Esophagus squamous epithelium (tissue), 5 donors: ENCODE results near the gene ADRA2A. TPM values are rescaled to one million over a fixed set of nuclear protein-coding genes. Genes with fewer than 3 reads are reported as not detected.

Source experiments
- DNase-seq: peaks from one replicate; lab custom pipeline; 2025; lab: John Stamatoyannopoulos, UW
- H3K27ac ChIP-seq, 4 donors: fragments of 200-600 bp; sonication (generic); one replicate each; pipeline ENCODE4 v1.5.1; 2016 to 2019; ENCODE audit warnings: mild to moderate bottlenecking in 1 of 4
- H3K27me3 ChIP-seq, 4 donors: fragments of 200-600 bp; sonication (generic); 1 replicate in 3 of 4; 2 replicates in 1 of 4; pipeline versions ENCODE4 v1.5.1 to v1.6.0; 2017 to 2021; ENCODE audit warnings: antibody characterized with exemption in 1 of 4
- H3K36me3 ChIP-seq, 3 donors: fragments of 200-600 bp; sonication (generic); one replicate each; pipeline ENCODE4 v1.5.1; 2016 to 2019
- H3K4me1 ChIP-seq, 3 donors: fragments of 200-600 bp; sonication (generic); one replicate each; pipeline ENCODE4 v1.5.1; 2017 to 2019
- H3K4me3 ChIP-seq, 4 donors: fragments of 200-600 bp; sonication (generic); 1 replicate in 3 of 4; 2 replicates in 1 of 4; pipeline ENCODE4 v1.5.1; 2016 to 2019; ENCODE audit warnings: mild to moderate bottlenecking in 2 of 4, moderate library complexity in 1 of 4
- H3K9me3 ChIP-seq, 3 donors: fragments of 200-600 bp; sonication (generic); one replicate each; pipeline ENCODE4 v1.5.1; 2016 to 2019
- CTCF ChIP-seq, 6 experiments: fragments of 450-650 bp in 4 of 6; fragments of 200-600 bp in 2 of 6; sonication (generic) in 2 of 6; IDR thresholded peaks; one replicate each; pipeline ENCODE4 v1.5.1; 2016 to 2019; ENCODE audit warnings: antibody characterized with exemption in 6 of 6, mild to moderate bottlenecking in 4 of 6, moderate library complexity in 4 of 6
- POLR2A ChIP-seq, 4 donors: fragments of 450-650 bp; IDR thresholded peaks; one replicate each; pipeline ENCODE4 v1.6.1; 2017; ENCODE audit warnings: antibody characterized with exemption in 4 of 4, mild to moderate bottlenecking in 4 of 4, moderate library complexity in 3 of 4
- WGBS, 2 donors: methylation state at CpG; one replicate each; pipeline ENCODE4 v1.1.5; 2018; 5-methylcytosine and 5-hydroxymethylcytosine counted together
- intact Hi-C: fragments of 100-400 bp; cut with DNase I; formaldehyde crosslinking; loops from one replicate; pipeline ENCODE4 v1.15.0; 2022
- small RNA-seq, 4 donors: library from RNA; depleted of rRNA; stranded (forward); fragments of <200 nt; gene quantifications; one replicate each; pipeline ENCODE3, GENCODE V24; 2016
- total RNA-seq, 4 donors: library from RNA; depleted of rRNA; stranded (reverse); fragments of >200 nt; gene quantifications; one replicate each; pipeline ENCODE4 v1.1.0, GENCODE V29; 2016
- donor health status: DM: yes; HTN: yes; CAD: no.

The ADRA2A gene
- total RNA-seq, 4 donors from 2014 or later = 0.38 to 1.1 (median 0.40) TPM; not detected in 1

GRCh38 chr10:111129363-111129762 is 52.5 kb downstream of the ADRA2A start:
- H3K4me3 ChIP-seq = no peak overlapping the region
- H3K4me1 ChIP-seq = peaks cover 0 to 7% (median 0%) of the 10 kb centered on the region in 3 donors
- no peak for DNase-seq
- H3K9me3 ChIP-seq = no peaks in the 10 kb centered on the region
- H3K27me3 ChIP-seq = peaks cover 0 to 6% (median 0%) of the 10 kb centered on the region in 4 donors
- TF ChIP-seq POLR2A (IDR thresholded peaks at IDR 0.05) = no peak
- no peak for TF ChIP-seq CTCF (IDR thresholded peaks at IDR 0.05)
- intact Hi-C loops = no loop called here
- WGBS, 2 donors = 69 to 71% methylated on average over 6 of the region's 6 CpGs
- H3K27ac ChIP-seq = no peak overlapping the region
- no peaks in the 10 kb centered on the region for H3K36me3 ChIP-seq

- Histone ChIP-seq H3K9me3 (no peaks in the 10 kb centered on the region), H3K4me1 (peaks cover 0 to 7% (median 0%) of the 10 kb centered on the region in 3 donors), H3K36me3 (no peaks in the 10 kb centered on the region), H3K27ac (no peak overlapping the region), H3K4me3 (no peak overlapping the region), H3K27me3 (peaks cover 0 to 6% (median 0%) of the 10 kb centered on the region in 4 donors)
- TF ChIP-seq POLR2A (IDR thresholded peaks at IDR 0.05) (no peak), CTCF (IDR thresholded peaks at IDR 0.05) (no peak)
- 46 to 71% methylated on average over 4 to 5 of the region's 5 CpGs for WGBS, 2 donors
- intact Hi-C loops = no loop called here
- DNase-seq = no peak
These were observed 53.6 kb downstream of the ADRA2A start for GRCh38 chr10:111130471-111130870.

Small RNAs within 50 kb of the gene (small RNA-seq; reads per million reads assigned to genes)
- gene AL355863.1 = 0 reads per million in 4 donors

Other genes starting within 250 kb of the ADRA2A start
- 100 to 1,000 TPM in 3 of 4 donors, 10 to 100 TPM in 1; 68.3 to 299 (median 171) TPM for gene PDCD4, start 205.1 kb upstream of the ADRA2A start, total RNA-seq
- 10 to 100 TPM in 3 of 4 donors, 1 to 10 TPM in 1; 7.8 to 16.8 (median 12.4) TPM for gene BBIP1, start 157.8 kb upstream of the ADRA2A start, total RNA-seq
- gene SHOC2, start 157.4 kb upstream of the ADRA2A start, total RNA-seq = 10 to 100 TPM; 24.8 to 59.5 (median 43.0) TPM